H1 (cell line): Measurements from ENCODE around the gene KRTAP5-6.

Experiments
- EGR1 ChIP-seq: IDR thresholded peaks from 2 replicates; pipeline ENCODE4 v1.6.1; 2011; ENCODE audit warnings: low read depth, low read length, borderline replicate concordance
- KDM5A ChIP-seq: fragments of 200-600 bp; IDR thresholded peaks from 2 replicates; pipeline ENCODE4 v1.7.1; 2012; ENCODE audit warnings: mild to moderate bottlenecking, low read length, inconsistent platforms, mixed read lengths
- TBP ChIP-seq: IDR thresholded peaks from 2 replicates; pipeline ENCODE4 v1.6.1; 2011; ENCODE audit warnings: low read depth, low read length, improper control_type of control experiment
- TCF12 ChIP-seq: IDR thresholded peaks from 2 replicates; pipeline ENCODE4 v1.6.1; 2011; ENCODE audit warnings: low read depth, mild to moderate bottlenecking, low read length
- YY1 ChIP-seq: IDR thresholded peaks from 2 replicates; pipeline ENCODE4 v1.6.1; 2011; ENCODE audit warnings: low read depth, mild to moderate bottlenecking, low read length
- TF ChIP-seq, protein P1 (sequence below), 3 experiments: IDR thresholded peaks; 1 replicate in 2 of 3; 2 replicates in 1 of 3; pipeline versions ENCODE4 v1.5.1 to v1.6.1; 2011; ENCODE audit warnings: low read length in 3 of 3, mild to moderate bottlenecking in 3 of 3, inconsistent platforms in 2 of 3, low read depth in 1 of 3, moderate library complexity in 1 of 3; ENCODE audit not compliant: insufficient read depth in 1 of 3; ENCODE audit errors: control extremely low read depth in 1 of 3

DNA sequence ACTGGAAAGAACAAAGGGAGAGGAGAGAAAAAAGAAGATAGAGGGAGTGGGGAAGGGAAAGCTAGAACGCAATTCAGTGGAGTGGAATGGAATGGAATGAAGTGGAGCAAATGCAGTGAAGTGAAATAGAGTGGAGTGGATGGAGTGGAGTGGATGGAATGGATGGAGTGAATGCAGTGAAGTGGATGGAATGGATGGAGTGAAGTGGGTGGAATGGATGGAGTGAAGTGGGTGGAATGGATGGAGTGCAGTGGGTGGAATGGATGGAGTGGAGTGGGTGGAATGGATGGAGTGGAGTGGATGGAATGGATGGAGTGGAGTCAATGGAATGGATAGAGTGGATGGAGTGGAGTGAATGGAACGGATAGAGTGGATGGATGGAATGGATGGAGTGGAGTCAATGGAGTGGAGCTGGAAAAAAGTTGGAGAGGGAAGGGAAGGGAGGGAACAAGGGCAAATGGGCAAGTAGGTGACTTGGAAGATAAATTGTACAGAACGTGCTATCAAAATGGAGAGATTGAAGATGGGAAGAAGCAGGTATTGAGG is 39.5 kb downstream of the KRTAP5-6 start:
- TF ChIP-seq, protein P1, sequence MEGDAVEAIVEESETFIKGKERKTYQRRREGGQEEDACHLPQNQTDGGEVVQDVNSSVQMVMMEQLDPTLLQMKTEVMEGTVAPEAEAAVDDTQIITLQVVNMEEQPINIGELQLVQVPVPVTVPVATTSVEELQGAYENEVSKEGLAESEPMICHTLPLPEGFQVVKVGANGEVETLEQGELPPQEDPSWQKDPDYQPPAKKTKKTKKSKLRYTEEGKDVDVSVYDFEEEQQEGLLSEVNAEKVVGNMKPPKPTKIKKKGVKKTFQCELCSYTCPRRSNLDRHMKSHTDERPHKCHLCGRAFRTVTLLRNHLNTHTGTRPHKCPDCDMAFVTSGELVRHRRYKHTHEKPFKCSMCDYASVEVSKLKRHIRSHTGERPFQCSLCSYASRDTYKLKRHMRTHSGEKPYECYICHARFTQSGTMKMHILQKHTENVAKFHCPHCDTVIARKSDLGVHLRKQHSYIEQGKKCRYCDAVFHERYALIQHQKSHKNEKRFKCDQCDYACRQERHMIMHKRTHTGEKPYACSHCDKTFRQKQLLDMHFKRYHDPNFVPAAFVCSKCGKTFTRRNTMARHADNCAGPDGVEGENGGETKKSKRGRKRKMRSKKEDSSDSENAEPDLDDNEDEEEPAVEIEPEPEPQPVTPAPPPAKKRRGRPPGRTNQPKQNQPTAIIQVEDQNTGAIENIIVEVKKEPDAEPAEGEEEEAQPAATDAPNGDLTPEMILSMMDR (IDR thresholded peaks at IDR 0.05; ENCODE audit: control extremely low read depth in 1 of 3, insufficient read depth in 1 of 3, low read depth in 1 of 3, low read length in 3 of 3), result no peak
- TF ChIP-seq YY1 (no peak), TBP (no peak), EGR1 (no peak), KDM5A (no peak), TCF12 (no peak)
